Activated CD8-positive, alpha-beta T cell treated with anti-CD3 and anti-CD28 coated beads, Interleukin-2, amount 10 ng/mL, durations not matched to agents 7 days and 5 days (primary cell): ENCODE measurements around the gene PIK3AP1. TPM values are rescaled to one million over a fixed set of nuclear protein-coding genes. Genes with fewer than 3 reads are reported as not detected.

Experiments used
- ATAC-seq: fragments of 150-1000 bp; cut with Tn5 transposase; one replicate; pipeline ENCODE4 v1.10.0; 2021; ENCODE audit warnings: moderate library complexity
- CTCF ChIA-PET: fragments of 350-600 bp; sonication (Branson Sonifier 250); formaldehyde crosslinking; loops from one replicate; lab custom pipeline; 2021; ENCODE audit warnings: antibody characterized with exemption; lab: Charles Lee
- POLR2A ChIA-PET: fragments of 350-600 bp; sonication (Branson Sonifier 250); formaldehyde crosslinking; loops from one replicate; lab custom pipeline; 2021; ENCODE audit warnings: antibody characterized with exemption; lab: Charles Lee
- DNase-seq: peaks from one replicate; pipeline ENCODE4 v3.0.0-alpha.2; 2020
- H3K27ac Mint-ChIP-seq: one replicate; pipeline ENCODE4 v1.8.0; 2021; ENCODE audit warnings: mild to moderate bottlenecking, mixed read lengths
- H3K27me3 Mint-ChIP-seq: one replicate; pipeline ENCODE4 v1.8.0; 2021; ENCODE audit warnings: low read depth, mixed read lengths
- H3K36me3 Mint-ChIP-seq: one replicate; pipeline ENCODE4 v1.8.0; 2021; ENCODE audit warnings: low read depth, mixed read lengths
- H3K4me1 Mint-ChIP-seq: one replicate; pipeline ENCODE4 v1.8.0; 2021; ENCODE audit warnings: low read depth, mixed read lengths
- H3K4me3 Mint-ChIP-seq: one replicate; pipeline ENCODE4 v1.8.0; 2021; ENCODE audit warnings: mild to moderate bottlenecking, mixed read lengths
- H3K9me3 Mint-ChIP-seq: one replicate; pipeline ENCODE4 v1.8.0; 2022; ENCODE audit warnings: mixed read lengths; ENCODE audit not compliant: insufficient read depth
- total RNA-seq, 2 experiments: library from RNA; stranded (reverse); gene quantifications; one replicate each; pipeline ENCODE4 v1.2.3, GENCODE V29; 2021

The PIK3AP1 gene
- total RNA-seq, 2 experiments from 2014 or later: 6.2 to 6.8 TPM

- POLR2A ChIA-PET: no interaction called here
- DNase-seq (no peak), ATAC-seq (no peak)
- H3K9me3 Mint-ChIP-seq: no peaks in the 10 kb centered on the region
- CTCF ChIA-PET: no interaction called here
- no peaks in the 10 kb centered on the region for H3K27me3 Mint-ChIP-seq
- H3K4me1 Mint-ChIP-seq: peaks cover 57% of the 10 kb centered on the region
- H3K27ac Mint-ChIP-seq: no peak overlapping the region
- no peak overlapping the region for H3K4me3 Mint-ChIP-seq
- peaks cover 22% of the 10 kb centered on the region for H3K36me3 Mint-ChIP-seq
These were observed 72.8 kb downstream of the PIK3AP1 start for GRCh38 chr10:96647466-96647865.

- no peak overlapping the region for H3K4me3 Mint-ChIP-seq
- CTCF ChIA-PET: interaction anchor here (0.6 to 1.1 kb wide), 3 partner anchors 12 to 531 kb away, joined by 3 to 6 read pairs (median 3); no protein-coding TSS in a partner anchor
- ATAC-seq (no peak), DNase-seq (no peak)
- no peak overlapping the region for H3K27ac Mint-ChIP-seq
- H3K9me3 Mint-ChIP-seq: no peaks in the 10 kb centered on the region
- peaks cover 18% of the 10 kb centered on the region for H3K36me3 Mint-ChIP-seq
- POLR2A ChIA-PET: interaction anchor here (0.6 to 1.1 kb wide), 3 partner anchors 110 to 229 kb away, joined by 3 read pairs; partner anchors contain the start of gene LCOR
- no peaks in the 10 kb centered on the region for H3K27me3 Mint-ChIP-seq
- H3K4me1 Mint-ChIP-seq: peaks cover 50% of the 10 kb centered on the region
These were observed 73.6 kb downstream of the PIK3AP1 start for GRCh38 chr10:96646751-96647166.

- H3K36me3 Mint-ChIP-seq: peaks cover 16% of the 10 kb centered on the region
- H3K9me3 Mint-ChIP-seq: no peaks in the 10 kb centered on the region
- ChIA-PET POLR2A (interaction anchor here (0.6 to 1.1 kb wide), 3 partner anchors 111 to 230 kb away, joined by 3 read pairs; partner anchors contain the start of gene LCOR), CTCF (interaction anchor here (0.6 to 1.1 kb wide), 3 partner anchors 12 to 532 kb away, joined by 3 to 6 read pairs (median 3); no protein-coding TSS in a partner anchor)
- no peak overlapping the region for H3K4me3 Mint-ChIP-seq
- H3K27me3 Mint-ChIP-seq: no peaks in the 10 kb centered on the region
- no peak overlapping the region for H3K27ac Mint-ChIP-seq
- ATAC-seq: no peak
- DNase-seq: no peak
- peaks cover 46% of the 10 kb centered on the region for H3K4me1 Mint-ChIP-seq
These were observed 74.0 kb downstream of the PIK3AP1 start for GRCh38 chr10:96646301-96646700.

DNA sequence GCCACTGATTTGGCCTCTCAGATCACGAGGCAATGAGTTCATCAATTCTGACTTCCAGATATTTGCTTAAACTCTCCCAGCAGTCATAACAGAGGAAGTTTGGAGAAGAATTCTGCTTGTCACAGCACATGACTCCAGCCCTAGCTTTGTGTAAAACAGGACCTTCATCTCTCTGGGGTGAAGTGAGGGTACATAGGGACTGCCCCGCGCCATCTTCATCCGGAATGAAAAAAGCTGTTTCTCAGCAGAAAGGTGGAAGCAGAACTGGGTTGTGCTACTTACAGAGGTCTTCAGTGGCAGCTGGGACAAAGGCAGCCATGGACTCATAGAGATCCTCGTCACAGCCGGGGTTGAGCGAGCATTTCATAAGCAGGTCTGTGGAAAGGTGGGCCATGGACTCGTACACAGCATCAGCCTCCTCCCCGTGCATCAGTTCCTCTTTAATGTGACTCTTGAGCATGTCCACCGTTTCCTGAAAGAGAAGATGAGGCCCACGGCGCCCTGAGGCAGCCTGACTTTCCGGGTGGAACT is 75.1 kb downstream of the PIK3AP1 start:
- Mint-ChIP-seq H3K4me3 (no peak overlapping the region), H3K36me3 (peaks cover 7% of the 10 kb centered on the region), H3K27me3 (no peaks in the 10 kb centered on the region), H3K9me3 (no peaks in the 10 kb centered on the region), H3K27ac (no peak overlapping the region), H3K4me1 (peaks cover 41% of the 10 kb centered on the region)
- ChIA-PET CTCF (no interaction called here), POLR2A (no interaction called here)
- no peak for ATAC-seq
- no peak for DNase-seq

DNA sequence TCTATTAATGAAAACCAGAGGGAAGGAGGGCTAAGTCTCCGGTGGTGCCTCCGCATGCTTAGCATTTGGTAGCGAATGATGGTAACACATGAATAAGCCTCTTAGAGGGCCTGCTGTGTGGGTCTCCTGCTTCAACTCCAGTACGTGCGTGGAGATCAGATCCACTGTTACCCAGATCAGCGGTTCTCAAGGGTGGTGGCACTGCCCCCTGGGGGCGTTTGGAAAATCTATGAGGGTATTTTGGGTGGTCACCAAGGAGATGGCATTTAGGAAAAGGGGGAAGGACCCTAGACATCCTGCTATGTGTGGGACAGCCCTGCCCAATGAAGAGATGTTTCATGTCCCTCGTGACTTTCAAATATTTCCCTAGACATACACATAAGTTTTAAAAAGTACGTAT is 76.4 kb downstream of the PIK3AP1 start:
- Mint-ChIP-seq H3K27ac (no peak overlapping the region), H3K27me3 (peaks cover under 1% of the 10 kb centered on the region), H3K4me3 (no peak overlapping the region), H3K4me1 (peaks cover 33% of the 10 kb centered on the region), H3K36me3 (no peaks in the 10 kb centered on the region), H3K9me3 (no peaks in the 10 kb centered on the region)
- no peak for ATAC-seq
- DNase-seq: no peak
- ChIA-PET CTCF (interaction anchor here (0.9 to 5.9 kb wide), 11 partner anchors 8 to 381 kb away, joined by 3 to 58 read pairs (median 4); no protein-coding TSS in a partner anchor), POLR2A (interaction anchor here (0.9 kb wide), 1 partner anchor 8 kb away, joined by 3 read pairs; no protein-coding TSS in a partner anchor)

GRCh38 chr10:96642973-96643372 is 77.3 kb downstream of the PIK3AP1 start:
- ATAC-seq (peak; percentile 84), DNase-seq (peak; percentile 84)
- Mint-ChIP-seq H3K27ac (no peak overlapping the region), H3K27me3 (peaks cover 3% of the 10 kb centered on the region), H3K4me1 (peaks cover 28% of the 10 kb centered on the region), H3K36me3 (no peaks in the 10 kb centered on the region), H3K4me3 (no peak overlapping the region), H3K9me3 (no peaks in the 10 kb centered on the region)
- POLR2A ChIA-PET: interaction anchor here (0.9 kb wide), 1 partner anchor 9 kb away, joined by 3 read pairs; no protein-coding TSS in a partner anchor
- CTCF ChIA-PET: interaction anchor here (0.7 to 5.9 kb wide), 15 partner anchors 9 to 382 kb away, joined by 3 to 58 read pairs (median 4); no protein-coding TSS in a partner anchor

GRCh38 chr10:96642530-96642929 is 77.8 kb downstream of the PIK3AP1 start:
- H3K27me3 Mint-ChIP-seq: peaks cover 3% of the 10 kb centered on the region
- no peaks in the 10 kb centered on the region for H3K9me3 Mint-ChIP-seq
- ChIA-PET POLR2A (no interaction called here), CTCF (interaction anchor here (0.8 to 5.9 kb wide), 14 partner anchors 8 to 383 kb away, joined by 3 to 58 read pairs (median 4); no protein-coding TSS in a partner anchor)
- H3K36me3 Mint-ChIP-seq: no peaks in the 10 kb centered on the region
- H3K4me1 Mint-ChIP-seq: peaks cover 24% of the 10 kb centered on the region
- DNase-seq: no peak
- no peak for ATAC-seq
- H3K4me3 Mint-ChIP-seq: no peak overlapping the region
- H3K27ac Mint-ChIP-seq: no peak overlapping the region

GRCh38 chr10:96641396-96642295 is 78.7 kb downstream of the PIK3AP1 start:
- no peaks in the 10 kb centered on the region for H3K36me3 Mint-ChIP-seq
- no peak overlapping the region for H3K27ac Mint-ChIP-seq
- ChIA-PET POLR2A (no interaction called here), CTCF (interaction anchor here (0.6 to 5.9 kb wide), 31 partner anchors 9 to 569 kb away, joined by 3 to 58 read pairs (median 4); no protein-coding TSS in a partner anchor)
- H3K9me3 Mint-ChIP-seq: no peaks in the 10 kb centered on the region
- DNase-seq (no peak), ATAC-seq (no peak)
- no peak overlapping the region for H3K4me3 Mint-ChIP-seq
- peaks cover 3% of the 10 kb centered on the region for H3K27me3 Mint-ChIP-seq
- peaks cover 16% of the 10 kb centered on the region for H3K4me1 Mint-ChIP-seq

DNA sequence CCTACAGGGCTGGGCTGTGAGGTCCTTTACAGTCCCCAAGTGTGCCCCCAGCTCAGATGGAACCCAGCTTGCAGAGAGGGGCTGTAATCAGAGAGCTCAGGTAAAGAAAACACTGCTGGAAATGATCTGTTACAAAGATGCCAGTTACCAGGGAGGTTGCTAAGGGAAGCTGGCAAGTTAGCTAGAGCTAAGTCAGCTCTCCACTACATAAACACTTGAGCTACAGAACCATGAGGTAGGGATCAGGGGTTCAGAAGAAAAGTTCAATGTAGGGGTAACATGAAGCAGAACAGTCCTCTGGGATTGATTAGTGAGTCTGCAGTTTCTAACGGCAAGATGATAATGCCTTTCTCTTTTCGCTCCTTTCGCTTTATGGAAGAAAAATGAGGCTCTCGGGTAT is 80.4 kb downstream of the PIK3AP1 start:
- Mint-ChIP-seq H3K4me3 (no peak overlapping the region), H3K27me3 (peaks cover 3% of the 10 kb centered on the region), H3K4me1 (peaks cover 6% of the 10 kb centered on the region), H3K27ac (no peak overlapping the region), H3K9me3 (no peaks in the 10 kb centered on the region), H3K36me3 (no peaks in the 10 kb centered on the region)
- ATAC-seq: no peak
- DNase-seq: no peak
- CTCF ChIA-PET: interaction anchor here (0.6 to 5.9 kb wide), 23 partner anchors 8 to 433 kb away, joined by 3 to 58 read pairs (median 4); no protein-coding TSS in a partner anchor
- POLR2A ChIA-PET: interaction anchor here (1.2 kb wide), 1 partner anchor 193 kb away, joined by 4 read pairs; the partner anchor contains the start of gene LCOR

- CTCF ChIA-PET: interaction anchor here (1.0 to 5.9 kb wide), 5 partner anchors 15 to 399 kb away, joined by 3 to 58 read pairs (median 4); no protein-coding TSS in a partner anchor
- Mint-ChIP-seq H3K9me3 (no peaks in the 10 kb centered on the region), H3K36me3 (no peaks in the 10 kb centered on the region), H3K27ac (no peak overlapping the region), H3K4me1 (peaks cover 6% of the 10 kb centered on the region), H3K27me3 (peaks cover 3% of the 10 kb centered on the region), H3K4me3 (no peak overlapping the region)
- ATAC-seq (no peak), DNase-seq (no peak)
- POLR2A ChIA-PET: interaction anchor here (0.6 kb wide), 1 partner anchor 78 kb away, joined by 3 read pairs; no protein-coding TSS in a partner anchor
These were observed 81.6 kb downstream of the PIK3AP1 start for GRCh38 chr10:96638696-96639095.

- ChIA-PET POLR2A (interaction anchor here (0.6 kb wide), 1 partner anchor 77 kb away, joined by 3 read pairs; no protein-coding TSS in a partner anchor), CTCF (interaction anchor here (1.1 to 5.9 kb wide), 3 partner anchors 14 to 399 kb away, joined by 3 to 58 read pairs (median 3); no protein-coding TSS in a partner anchor)
- DNase-seq: no peak
- Mint-ChIP-seq H3K27ac (no peak overlapping the region), H3K4me3 (no peak overlapping the region), H3K27me3 (peaks cover 3% of the 10 kb centered on the region), H3K36me3 (no peaks in the 10 kb centered on the region), H3K9me3 (no peaks in the 10 kb centered on the region), H3K4me1 (peaks cover 6% of the 10 kb centered on the region)
- no peak for ATAC-seq
These were observed 82.2 kb downstream of the PIK3AP1 start for GRCh38 chr10:96638120-96638519.
